ENCODE measurements around the gene SH3GLB2.
"Not testable (repeated sequence)": the region's sequence is repeated elsewhere in the genome, so short reads cannot be mapped to it uniquely, and the experiment has no call there.

The SH3GLB2 gene

GRCh38 chr9:128987805-128988204 is 40.3 kb downstream of the SH3GLB2 start:
- no peak for FAIRE-seq

- no peak for FAIRE-seq
Observed at GRCh38 chr9:128986671-128987070, 41.5 kb downstream of the SH3GLB2 start.

GRCh38 chr9:128983536-128983935 is 44.6 kb downstream of the SH3GLB2 start:
- FAIRE-seq = no peak

GRCh38 chr9:128979111-128979510 is 49.0 kb downstream of the SH3GLB2 start:
- FAIRE-seq = no peak

GRCh38 chr9:128972956-128973355 is 55.2 kb downstream of the SH3GLB2 start:
- FAIRE-seq = no peak

GRCh38 chr9:128969491-128969890 is 58.6 kb downstream of the SH3GLB2 start:
- FAIRE-seq = no peak

GRCh38 chr9:128961403-128961802 is 66.7 kb downstream of the SH3GLB2 start:
- not testable (repeated sequence) for FAIRE-seq
